IMR-90 (cell line): Measurements from ENCODE around the gene SMOC1. TPM values are rescaled to one million over a fixed set of nuclear protein-coding genes. Genes with fewer than 3 reads are reported as not detected.

Source experiments
- ATAC-seq: fragments of 200-7000 bp; cut with Tn5 transposase; 2 replicates; pipeline ENCODE4 v1.9.1; 2020; ENCODE audit warnings: low read depth, mild to moderate bottlenecking, moderate library complexity
- BruUV-seq: library from RNA; stranded (reverse); fragments of 400-500 nt; replicated peaks from 2 replicates; lab custom pipeline; 2021; lab: Mats Ljungman, UMichigan
- CTCF ChIA-PET: fragments of 300-600 bp; formaldehyde crosslinking; extraction: SDS; loops from one replicate; lab custom pipeline; 2021; ENCODE audit warnings: antibody characterized with exemption; lab: Yijun Ruan, JAX
- POLR2A ChIA-PET: fragments of 300-600 bp; sonication (Branson Sonifier 250); formaldehyde crosslinking; loops from one replicate; lab custom pipeline; 2022; ENCODE audit warnings: antibody characterized with exemption; ENCODE audit not compliant: unreplicated experiment; lab: Charles Lee
- DNase-seq: peaks from one replicate; pipeline ENCODE4 v3.0.0; 2013
- H2AFZ ChIP-seq: replicated peaks from 2 replicates; pipeline ENCODE3; 2013; ENCODE audit warnings: low read length, mild to moderate bottlenecking; ENCODE audit not compliant: poor library complexity
- H2AK5ac ChIP-seq: 2 replicates; pipeline ENCODE4 v1.6.1; 2013; ENCODE audit warnings: low read depth, low read length, inconsistent platforms
- H2AK9ac ChIP-seq: replicated peaks from 2 replicates; pipeline ENCODE3; 2013; ENCODE audit warnings: mild to moderate bottlenecking, low read depth, low read length, moderate library complexity; ENCODE audit not compliant: poor library complexity
- H2BK120ac ChIP-seq: 2 replicates; pipeline ENCODE4 v1.6.1; 2013; ENCODE audit warnings: low read depth, low read length, inconsistent platforms
- H2BK15ac ChIP-seq: 3 replicates; pipeline ENCODE4 v1.6.1; 2013; ENCODE audit warnings: low read depth, low read length, inconsistent platforms
- H2BK20ac ChIP-seq: 2 replicates; pipeline ENCODE4 v1.6.1; 2013; ENCODE audit warnings: low read depth, mild to moderate bottlenecking, inconsistent platforms, low read length, moderate library complexity
- H2BK5ac ChIP-seq: 2 replicates; pipeline ENCODE4 v1.6.1; 2013; ENCODE audit warnings: mild to moderate bottlenecking, low read depth, low read length, inconsistent platforms; ENCODE audit not compliant: poor library complexity, severe bottlenecking
- H3K14ac ChIP-seq: replicated peaks from 2 replicates; pipeline ENCODE4 v1.6.1; 2013; ENCODE audit warnings: low read depth, low read length, inconsistent platforms
- H3K18ac ChIP-seq: 2 replicates; pipeline ENCODE4 v1.6.1; 2013; ENCODE audit warnings: low read depth, low read length, control low read depth
- H3K23ac ChIP-seq: 2 replicates; pipeline ENCODE4 v1.6.1; 2013; ENCODE audit warnings: low read depth, low read length, inconsistent platforms
- H3K27ac ChIP-seq: 2 replicates; pipeline ENCODE4 v1.5.1; 2013; ENCODE audit warnings: mild to moderate bottlenecking, control low read depth, low read length; ENCODE audit not compliant: insufficient read depth
- H3K27me3 ChIP-seq: 2 replicates; pipeline ENCODE4 v1.6.1; 2013; ENCODE audit warnings: low read length; ENCODE audit not compliant: control insufficient read depth, insufficient read depth
- H3K36me3 ChIP-seq: 2 replicates; pipeline ENCODE4 v1.6.1; 2013; ENCODE audit warnings: low read length, mixed read lengths; ENCODE audit not compliant: control insufficient read depth, insufficient read depth
- H3K4ac ChIP-seq: 2 replicates; pipeline ENCODE4 v1.6.1; 2013; ENCODE audit warnings: low read depth, low read length, inconsistent platforms
- H3K4me1 ChIP-seq: 2 replicates; pipeline ENCODE4 v1.6.1; 2013; ENCODE audit warnings: low read length, mixed read lengths; ENCODE audit not compliant: control insufficient read depth, insufficient read depth
- H3K4me2 ChIP-seq: 2 replicates; pipeline ENCODE4 v1.6.1; 2013; ENCODE audit warnings: low read depth, mild to moderate bottlenecking, control low read depth, low read length, moderate library complexity
- H3K4me3 ChIP-seq: 2 replicates; pipeline ENCODE4 v1.5.1; 2013; ENCODE audit warnings: low read depth, mild to moderate bottlenecking, control low read depth, low read length, moderate library complexity; ENCODE audit not compliant: insufficient read depth
- H3K56ac ChIP-seq: 2 replicates; pipeline ENCODE4 v1.6.1; 2013; ENCODE audit warnings: low read length, inconsistent platforms; ENCODE audit not compliant: insufficient read depth; ENCODE audit errors: extremely low read depth
- H3K79me1 ChIP-seq, 2 experiments: 2 replicates each; pipeline ENCODE4 v1.6.1; 2013; ENCODE audit warnings: low read length in 2 of 2, inconsistent platforms in 1 of 2, low read depth in 1 of 2
- H3K9ac ChIP-seq: 2 replicates; pipeline ENCODE4 v1.6.1; 2013; ENCODE audit warnings: low read depth, low read length, control low read depth
- H3K9me1 ChIP-seq: 2 replicates; pipeline ENCODE4 v1.6.1; 2013; ENCODE audit warnings: low read length, inconsistent platforms; ENCODE audit not compliant: insufficient read depth
- H3K9me3 ChIP-seq: 2 replicates; pipeline ENCODE4 v1.6.1; 2013; ENCODE audit warnings: low read length; ENCODE audit not compliant: control insufficient read depth, insufficient read depth
- H4K20me1 ChIP-seq: 2 replicates; pipeline ENCODE4 v1.6.1; 2013; ENCODE audit warnings: low read length, inconsistent platforms; ENCODE audit not compliant: insufficient read depth
- H4K5ac ChIP-seq: 2 replicates; pipeline ENCODE4 v1.6.1; 2013; ENCODE audit warnings: mild to moderate bottlenecking, low read depth, low read length, control low read depth
- H4K8ac ChIP-seq, 2 experiments: 2 replicates each; pipeline ENCODE4 v1.6.1; 2013; ENCODE audit warnings: low read depth in 2 of 2, low read length in 2 of 2, control low read depth in 1 of 2, inconsistent platforms in 1 of 2
- H4K91ac ChIP-seq: 2 replicates; pipeline ENCODE4 v1.6.1; 2013; ENCODE audit warnings: low read depth, low read length, inconsistent platforms; ENCODE audit not compliant: insufficient read depth
- CEBPB ChIP-seq: IDR thresholded peaks from 2 replicates; pipeline ENCODE4 v1.6.1; 2012; ENCODE audit warnings: low read depth, low read length, improper control_type of control experiment
- POLR2A ChIP-seq: IDR thresholded peaks from 2 replicates; pipeline ENCODE4 v1.6.1; 2012; ENCODE audit warnings: mild to moderate bottlenecking, low read depth, low read length
- RCOR1 ChIP-seq: IDR thresholded peaks from 2 replicates; pipeline ENCODE4 v1.6.1; 2012; ENCODE audit warnings: mild to moderate bottlenecking, low read length, improper control_type of control experiment; ENCODE audit not compliant: insufficient replicate concordance
- WGBS, 2 experiments: methylation state at CpG; one replicate each; pipeline versions ENCODE4 v1.1.5 to v1.1.7; 2013; ENCODE audit warnings: missing lambda C conversion rate in 2 of 2; ENCODE audit not compliant: insufficient read length in 1 of 2; ENCODE audit errors: extremely low coverage in 2 of 2; 5-methylcytosine and 5-hydroxymethylcytosine counted together
- dilution Hi-C: fragments of 300-500 bp; cut with HindIII; formaldehyde crosslinking; loops from one replicate; pipeline ENCODE4 v1.14.3; 2018; ENCODE audit warnings: low sequenced_read_pairs; ENCODE audit not compliant: unreplicated experiment
- in situ Hi-C: fragments of 300-500 bp; cut with MboI; formaldehyde crosslinking; loops from 3 replicates; pipeline ENCODE4 v1.14.3; 2019; ENCODE audit warnings: low sequenced_read_pairs, inconsistent platforms, mixed read lengths
- intact Hi-C: fragments of 100-400 bp; cut with micrococcal nuclease; formaldehyde crosslinking; loops from 2 replicates; pipeline ENCODE4 v1.10.0; 2022
- polyA plus RNA-seq, 3 experiments: library from polyadenylated mRNA; depleted of rRNA; stranded (reverse); fragments of >200 nt; gene quantifications; 2 replicates each; pipeline ENCODE4 v1.2.3, GENCODE V29; 2012; ENCODE audit warnings: low replicate concordance in 1 of 3
- total RNA-seq: library from RNA; depleted of rRNA; stranded (reverse); fragments of >200 nt; gene quantifications from 2 replicates; pipeline ENCODE4 v1.2.3, GENCODE V29; 2012

Gene SMOC1
- total and polyA plus RNA-seq, 2 of the 4 experiments (the other 2 are of a cell fraction): 0.90 to 4.1 TPM

DNA sequence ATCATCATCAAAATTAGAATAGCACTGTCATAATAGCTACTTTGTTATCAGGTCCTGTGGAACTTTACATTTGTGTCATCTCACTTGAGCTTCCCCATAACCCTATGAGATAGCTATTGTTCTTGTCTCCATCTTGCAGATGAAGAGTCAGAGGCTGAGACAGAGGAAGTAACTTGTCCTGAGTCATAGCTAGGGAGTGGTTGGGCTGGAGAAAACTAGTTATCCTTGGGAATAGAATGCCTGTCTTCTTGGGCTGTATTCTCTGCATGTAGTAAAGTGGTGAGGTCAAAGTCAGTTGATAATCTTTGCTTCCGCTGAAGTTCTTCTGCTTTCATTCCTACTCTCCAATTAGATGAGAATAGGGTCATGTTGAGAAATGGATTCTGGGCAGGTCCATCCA is 117.0 kb downstream of the SMOC1 start:
- peak overlapping the region in 1 of 2 experiments; percentile 39; a peak in 2 of 4 replicates for H4K8ac ChIP-seq
- H3K4ac ChIP-seq: peak overlapping the region; percentile 8; the same call in 1 of the 2 replicates
- in situ Hi-C loops: no loop called here
- 0 out of 2 replicates have a peak, but pooled peaks have one; percentile 6 for TF ChIP-seq CEBPB
- no peak for TF ChIP-seq RCOR1
- no peak for TF ChIP-seq POLR2A
- intact Hi-C loops: no loop called here
- no peak overlapping the region for H3K56ac ChIP-seq
- no peak overlapping the region for H3K9ac ChIP-seq
- H2BK15ac ChIP-seq: 0 out of 3 replicates have a peak overlapping the region, but pooled peaks have one; percentile 7
- dilution Hi-C loops: no loop called here
- no peaks in the 10 kb centered on the region for H4K20me1 ChIP-seq
- H3K4me1 ChIP-seq: peaks cover 25% of the 10 kb centered on the region
- H3K27me3 ChIP-seq: no peaks in the 10 kb centered on the region
- CTCF ChIA-PET: no interaction called here
- H4K91ac ChIP-seq: no peak overlapping the region
- no peak overlapping the region for H3K4me2 ChIP-seq
- H2AK9ac ChIP-seq: no peak overlapping the region
- H3K9me1 ChIP-seq: peaks cover 21% of the 10 kb centered on the region
- no peak overlapping the region for H3K4me3 ChIP-seq
- H3K18ac ChIP-seq: peak overlapping the region; percentile 55; the same call in 1 of the 2 replicates
- H3K14ac ChIP-seq: peak overlapping the region; percentile 32; the same call in 1 of the 2 replicates
- POLR2A ChIA-PET: no interaction called here
- H4K5ac ChIP-seq: peak overlapping the region; percentile 25; the same call in 1 of the 2 replicates
- no peaks in the 10 kb centered on the region for H3K36me3 ChIP-seq
- H2AK5ac ChIP-seq: peak overlapping the region; percentile 71; the same call in 1 of the 2 replicates
- WGBS, 2 experiments: no CpG with 5 or more reads among the region's 1 CpG
- peak; percentile 88 for DNase-seq
- no peak overlapping the region for H2AFZ ChIP-seq
- no TSS peak for BruUV-seq
- ATAC-seq: peak; percentile 36
- H2BK20ac ChIP-seq: peak overlapping the region; percentile 41; the same call in 1 of the 2 replicates
- peaks cover 0 to 4% of the 10 kb centered on the region in 2 experiments; a peak in 1 of 4 replicates for H3K79me1 ChIP-seq
- H2BK120ac ChIP-seq: peak overlapping the region; percentile 59; the same call in 1 of the 2 replicates
- no peak overlapping the region for H3K27ac ChIP-seq
- H3K23ac ChIP-seq: no peak overlapping the region
- H3K9me3 ChIP-seq: no peaks in the 10 kb centered on the region
- H2BK5ac ChIP-seq: peak overlapping the region; percentile 68
